Ishikawa (cell line): ENCODE results near the gene S100G.

ENCODE experiments used
- CEBPB ChIP-seq: IDR thresholded peaks from 2 replicates; pipeline ENCODE4 v1.6.1; 2012
- CREB1 ChIP-seq: IDR thresholded peaks from 2 replicates; pipeline ENCODE4 v1.6.1; 2012; ENCODE audit warnings: low read depth
- NFIC ChIP-seq: IDR thresholded peaks from 2 replicates; pipeline ENCODE4 v1.6.1; 2012
- RAD21 ChIP-seq: IDR thresholded peaks from 2 replicates; pipeline ENCODE4 v1.6.1; 2012; ENCODE audit warnings: low read depth
- TAF1 ChIP-seq: IDR thresholded peaks from 2 replicates; pipeline ENCODE4 v1.6.1; 2012; ENCODE audit warnings: low read depth, mild to moderate bottlenecking
- YY1 ChIP-seq: IDR thresholded peaks from 2 replicates; pipeline ENCODE4 v1.6.1; 2012; ENCODE audit warnings: low read depth
- TF ChIP-seq, protein P1 (sequence below): IDR thresholded peaks from 2 replicates; pipeline ENCODE4 v1.6.1; 2012

DNA sequence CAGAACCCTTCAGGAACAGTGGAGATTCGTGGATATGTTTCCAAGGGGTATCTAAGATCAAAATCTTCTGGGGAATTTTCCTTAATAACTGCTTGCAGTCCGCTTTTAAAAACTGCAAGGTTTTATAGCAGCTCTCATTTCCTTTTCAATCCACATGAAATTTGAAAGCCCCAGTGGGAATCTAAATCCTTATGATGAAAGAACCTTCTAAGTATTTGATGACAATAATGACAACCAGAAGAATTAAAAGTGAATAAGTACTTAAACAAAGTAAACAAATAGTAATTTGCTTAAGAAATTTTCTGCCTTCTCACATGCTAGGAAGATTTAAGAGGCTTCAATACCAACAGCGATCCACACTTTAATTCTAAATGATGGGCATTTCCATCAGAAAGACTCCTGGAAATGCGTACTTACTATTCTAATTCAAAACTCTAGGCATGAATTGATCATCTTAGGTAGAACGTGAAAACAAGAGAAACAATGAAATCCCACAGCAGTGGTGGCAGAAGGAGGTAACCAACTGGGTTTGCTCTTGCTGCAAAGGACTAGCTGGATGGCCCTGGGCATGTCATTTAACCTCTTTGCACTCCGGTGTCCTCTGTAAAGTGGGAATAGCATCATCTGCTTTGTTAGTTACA is 37.6 kb upstream of the S100G start:
- TF ChIP-seq YY1 (no peak), CEBPB (no peak), NFIC (no peak), RAD21 (no peak), TAF1 (no peak), CREB1 (no peak)
- TF ChIP-seq, protein P1, sequence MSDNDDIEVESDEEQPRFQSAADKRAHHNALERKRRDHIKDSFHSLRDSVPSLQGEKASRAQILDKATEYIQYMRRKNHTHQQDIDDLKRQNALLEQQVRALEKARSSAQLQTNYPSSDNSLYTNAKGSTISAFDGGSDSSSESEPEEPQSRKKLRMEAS: no peak
